DMS 273 treated with DMSO at 0.1 percent for 48 hours (cell line): ENCODE data around the gene RIBC1.
"Not testable (repeated sequence)": the region's sequence is repeated elsewhere in the genome, so short reads cannot be mapped to it uniquely, and the experiment has no call there.

Experiments used
- DNase-seq: peaks from one replicate; lab custom pipeline; 2025; lab: John Stamatoyannopoulos, UW

RIBC1 gene

GRCh38 chrX:53435997-53436396 is 13.3 kb downstream of the RIBC1 start:
- DNase-seq: peak; percentile 48

- DNase-seq: no peak
Observed at GRCh38 chrX:53437206-53437605, 14.5 kb downstream of the RIBC1 start.

DNA sequence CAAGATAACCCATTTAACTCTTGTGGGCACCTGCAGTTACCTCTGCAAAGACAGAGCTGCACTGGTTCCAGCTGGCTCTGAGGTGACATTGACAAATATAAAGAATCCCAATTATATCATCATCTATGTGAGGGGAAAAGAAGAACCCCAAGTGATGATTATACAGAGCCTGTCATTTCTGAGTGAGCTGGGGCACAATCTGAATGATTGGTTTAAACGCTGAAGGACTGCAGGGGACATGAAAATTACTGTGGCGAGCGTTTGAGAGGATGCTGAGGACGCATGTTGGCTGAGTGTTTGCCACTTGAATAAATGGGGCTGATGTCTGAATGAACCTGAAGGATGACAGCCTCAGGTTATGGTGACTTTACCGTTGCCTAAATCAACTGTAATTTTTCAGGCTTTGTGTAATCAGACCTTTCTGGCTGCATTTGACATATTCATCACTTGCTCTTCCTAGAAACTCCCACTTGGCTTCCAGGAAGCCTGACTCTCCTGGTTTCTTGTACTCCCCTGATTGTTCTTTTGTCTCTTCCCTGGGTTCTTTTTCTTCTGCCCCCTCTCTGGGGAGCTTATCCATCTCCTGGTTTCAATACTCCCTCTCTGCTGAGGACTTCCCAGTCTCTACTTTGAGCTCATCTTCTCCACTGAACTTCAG is 15.6 kb downstream of the RIBC1 start:
- no peak for DNase-seq

DNA sequence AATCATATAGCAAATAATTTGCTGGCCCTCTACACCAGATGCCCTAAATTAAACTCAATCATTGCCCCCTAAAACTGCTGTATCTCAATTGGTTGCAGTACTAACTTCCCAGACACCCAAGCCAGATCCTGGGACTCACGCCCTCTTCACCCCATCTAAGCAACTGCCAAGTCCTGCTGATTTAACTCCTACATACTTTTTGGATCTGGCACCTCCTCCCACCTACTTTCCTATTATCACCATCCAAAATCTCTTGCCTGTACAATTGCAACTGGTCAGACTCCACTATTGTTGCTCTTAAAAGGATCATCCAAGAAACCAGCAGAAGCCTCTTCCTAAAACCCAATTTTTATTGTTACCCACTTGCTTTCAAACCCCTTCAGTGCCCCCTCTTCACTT is 16.2 kb downstream of the RIBC1 start:
- no peak for DNase-seq

- DNase-seq: peak; percentile 72
Observed at GRCh38 chrX:53440101-53440500, 17.4 kb downstream of the RIBC1 start.

GRCh38 chrX:53440621-53441517 is 18.2 kb downstream of the RIBC1 start:
- DNase-seq: peak; percentile 38

- DNase-seq: peak; percentile 68
Observed at GRCh38 chrX:53441531-53442321, 19.1 kb downstream of the RIBC1 start.

DNA sequence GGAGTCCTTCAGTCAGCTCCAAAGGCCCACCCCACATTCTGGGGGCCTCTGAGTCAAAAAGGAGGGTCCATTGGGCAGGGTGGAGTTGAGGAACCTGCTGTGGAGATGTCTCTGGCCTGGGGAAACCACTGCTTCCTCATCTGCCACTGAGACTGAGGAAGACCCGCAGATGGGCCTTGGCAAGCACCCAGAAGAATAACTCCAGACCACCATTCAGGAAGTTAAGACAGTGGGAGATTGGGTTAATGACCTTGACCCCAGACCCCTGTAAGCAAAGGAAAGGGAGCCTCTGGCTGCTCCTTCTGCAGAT is 19.6 kb downstream of the RIBC1 start:
- no peak for DNase-seq

GRCh38 chrX:53445977-53446376 is 23.3 kb downstream of the RIBC1 start:
- peak; percentile 25 for DNase-seq

GRCh38 chrX:53447441-53447840 is 24.8 kb downstream of the RIBC1 start:
- no peak for DNase-seq

GRCh38 chrX:53449632-53450031 is 27.0 kb downstream of the RIBC1 start:
- DNase-seq: no peak

DNA sequence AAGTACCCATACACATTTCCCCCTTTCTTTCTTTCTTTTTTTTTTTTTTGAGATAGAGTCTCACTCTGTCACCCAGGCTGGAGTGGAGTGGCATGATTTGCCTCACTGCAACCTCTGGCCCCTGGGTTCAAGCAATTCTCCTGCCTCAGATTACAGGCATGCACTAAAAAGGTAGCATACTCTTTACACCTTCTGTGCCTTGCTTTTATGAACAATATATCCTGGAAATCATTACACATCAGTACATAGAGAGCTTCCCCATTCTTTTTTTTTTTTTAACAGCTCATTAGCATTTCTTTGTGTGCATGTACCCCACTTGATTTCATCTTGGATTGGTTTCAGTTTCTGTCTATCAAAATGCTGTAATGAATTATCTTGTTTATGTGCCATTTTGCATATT is 30.1 kb downstream of the RIBC1 start:
- no peak for DNase-seq

DNA sequence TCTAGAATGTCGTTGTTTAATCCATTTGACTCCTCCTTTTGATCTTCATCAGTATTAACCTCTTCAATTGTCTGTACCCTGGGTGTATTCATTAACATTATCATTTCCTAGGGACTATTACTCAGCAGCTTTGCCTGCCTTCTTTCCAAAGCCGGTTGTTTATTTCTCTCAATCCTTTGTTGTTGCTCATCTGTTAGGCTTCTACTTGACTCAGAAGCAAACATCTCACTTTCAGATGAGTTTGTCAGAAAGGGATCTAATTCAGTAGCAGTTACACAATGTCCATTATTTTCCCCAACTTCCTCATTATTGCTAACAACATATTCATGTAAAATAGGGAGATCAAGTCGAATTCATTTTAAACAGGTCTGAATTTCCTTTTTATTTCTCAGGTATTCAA is 33.6 kb downstream of the RIBC1 start:
- no peak for DNase-seq

DNA sequence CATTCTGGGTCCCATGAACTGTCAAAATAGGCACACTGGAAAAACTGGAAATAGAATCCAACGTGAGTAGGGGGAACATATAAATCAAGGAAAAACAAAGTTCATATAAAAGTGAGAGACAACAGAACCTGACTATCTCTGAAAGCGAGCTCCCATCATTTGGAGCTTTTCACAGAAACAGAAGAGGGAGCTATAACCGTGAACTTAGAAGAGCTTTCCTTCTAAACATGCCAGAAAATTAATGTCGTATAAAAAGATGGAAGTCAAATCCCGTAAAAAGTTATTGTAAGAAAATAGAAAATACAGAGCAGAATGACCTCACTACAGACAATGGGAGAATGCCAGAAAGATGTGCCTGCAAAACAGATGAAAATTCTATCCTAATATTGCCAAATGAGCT is 35.4 kb downstream of the RIBC1 start:
- DNase-seq: no peak

GRCh38 chrX:53468659-53469058 is 46.0 kb downstream of the RIBC1 start:
- DNase-seq: not testable (repeated sequence)

GRCh38 chrX:53471346-53471745 is 48.7 kb downstream of the RIBC1 start:
- DNase-seq: no peak

- DNase-seq: no peak
Observed at GRCh38 chrX:53474707-53475106, 52.0 kb downstream of the RIBC1 start.

DNA sequence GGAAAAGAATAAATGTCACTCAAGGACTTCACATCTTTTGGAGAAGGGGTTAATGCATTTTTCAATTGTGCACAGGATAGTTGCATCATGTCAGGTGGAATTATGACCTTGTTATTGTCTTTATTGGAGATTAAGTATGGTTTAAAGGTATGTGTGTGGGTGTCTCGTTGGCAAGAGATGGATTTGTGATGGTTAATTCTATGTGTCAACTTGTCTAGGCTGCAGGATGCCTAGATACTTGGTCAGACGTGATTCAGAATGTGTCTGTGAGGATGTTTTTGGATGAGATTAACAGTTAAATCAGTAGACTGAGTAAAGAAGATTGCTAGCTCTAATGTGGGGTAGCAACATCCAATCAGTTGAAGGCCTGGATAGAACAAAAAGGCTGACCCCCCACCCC is 53.7 kb downstream of the RIBC1 start:
- no peak for DNase-seq

GRCh38 chrX:53479301-53479700 is 56.6 kb downstream of the RIBC1 start:
- DNase-seq: no peak
